Memory B cell (primary cell): ENCODE measurements around the gene LEAP2.

ENCODE experiments used
- ATAC-seq: fragments of 150-1000 bp; cut with Tn5 transposase; 2 replicates; pipeline ENCODE4 v1.10.0; 2021; ENCODE audit warnings: low read depth, mild to moderate bottlenecking, moderate library complexity
- DNase-seq, 2 donors: peaks; one replicate each; pipeline ENCODE4 v3.0.0; 2022; ENCODE audit warnings: low spot score in 2 of 2
- H3K27ac Mint-ChIP-seq: one replicate; pipeline ENCODE4 v1.8.0; 2022; ENCODE audit warnings: mild to moderate bottlenecking, moderate library complexity, mixed read lengths
- H3K27me3 Mint-ChIP-seq: one replicate; pipeline ENCODE4 v1.8.0; 2022; ENCODE audit warnings: mixed read lengths
- H3K36me3 Mint-ChIP-seq: one replicate; pipeline ENCODE4 v1.8.0; 2022; ENCODE audit warnings: mild to moderate bottlenecking, mixed read lengths
- H3K4me1 Mint-ChIP-seq: one replicate; pipeline ENCODE4 v1.8.0; 2022; ENCODE audit warnings: mixed read lengths
- H3K4me3 Mint-ChIP-seq: one replicate; pipeline ENCODE4 v1.8.0; 2022; ENCODE audit warnings: mild to moderate bottlenecking, moderate library complexity, mixed read lengths
- H3K9me3 Mint-ChIP-seq: one replicate; pipeline ENCODE4 v1.8.0; 2022; ENCODE audit warnings: mixed read lengths

The LEAP2 gene

DNA sequence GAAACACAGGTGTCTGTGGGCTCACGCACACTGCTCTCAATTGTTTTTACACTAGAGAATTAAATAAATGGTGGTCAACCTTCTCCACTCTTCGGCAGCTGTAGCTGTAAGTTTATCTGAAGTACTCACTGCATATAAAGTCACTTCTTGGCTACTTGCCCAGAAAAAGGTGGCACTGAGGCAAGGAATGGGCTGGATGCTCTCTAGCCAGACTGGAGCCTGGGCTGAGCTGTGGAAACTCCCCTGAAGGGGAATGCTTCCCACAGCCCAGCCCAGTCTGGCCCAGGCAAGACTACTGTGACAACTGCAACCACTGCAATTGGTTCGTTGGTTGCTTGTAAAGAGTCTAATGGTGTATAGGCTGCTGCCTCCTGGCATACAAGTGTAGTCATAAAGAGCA lies 4.5 kb downstream of the LEAP2 start:
- H3K27ac Mint-ChIP-seq, result no peak overlapping the region
- ATAC-seq (no peak), DNase-seq (no peak)
- no peaks in the 10 kb centered on the region for H3K9me3 Mint-ChIP-seq
- H3K27me3 Mint-ChIP-seq, result no peaks in the 10 kb centered on the region
- peaks cover 12% of the 10 kb centered on the region for H3K36me3 Mint-ChIP-seq
- H3K4me3 Mint-ChIP-seq, result no peak overlapping the region
- no peaks in the 10 kb centered on the region for H3K4me1 Mint-ChIP-seq

DNA sequence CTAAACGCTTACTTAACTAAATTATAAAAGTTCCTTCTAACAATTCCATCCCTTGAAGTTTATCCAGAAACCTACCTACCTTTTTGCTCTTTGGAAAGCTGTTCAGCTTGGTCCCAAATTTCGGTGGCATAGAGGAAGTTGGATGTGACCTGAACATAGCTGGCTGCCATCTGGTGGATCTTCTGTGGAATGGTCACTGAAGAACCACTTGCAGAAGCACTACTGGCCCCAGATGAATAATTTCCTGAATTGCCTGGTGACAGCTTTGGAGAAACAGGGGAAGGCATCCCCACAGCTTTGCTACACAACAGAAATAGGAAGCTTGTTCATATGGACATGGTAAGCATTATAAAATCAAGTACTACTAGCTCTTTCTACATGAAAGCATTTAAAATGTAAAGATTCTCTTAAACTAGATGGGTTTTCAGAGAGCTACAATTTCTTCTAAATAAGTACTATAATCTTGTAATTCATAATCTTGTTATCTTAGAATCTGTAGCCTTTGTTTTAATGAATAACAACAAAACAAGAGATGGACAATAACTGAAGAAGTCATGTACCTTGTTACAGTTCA lies 9.9 kb downstream of the LEAP2 start:
- Mint-ChIP-seq H3K4me3 (no peak overlapping the region), H3K27me3 (no peaks in the 10 kb centered on the region), H3K9me3 (no peaks in the 10 kb centered on the region), H3K36me3 (peaks cover 24% of the 10 kb centered on the region), H3K4me1 (peaks cover 10% of the 10 kb centered on the region), H3K27ac (peak overlapping the region; percentile 67)
- DNase-seq, result peak in 1 of 2 donors; percentile 35
- peak; percentile 78 for ATAC-seq

DNA sequence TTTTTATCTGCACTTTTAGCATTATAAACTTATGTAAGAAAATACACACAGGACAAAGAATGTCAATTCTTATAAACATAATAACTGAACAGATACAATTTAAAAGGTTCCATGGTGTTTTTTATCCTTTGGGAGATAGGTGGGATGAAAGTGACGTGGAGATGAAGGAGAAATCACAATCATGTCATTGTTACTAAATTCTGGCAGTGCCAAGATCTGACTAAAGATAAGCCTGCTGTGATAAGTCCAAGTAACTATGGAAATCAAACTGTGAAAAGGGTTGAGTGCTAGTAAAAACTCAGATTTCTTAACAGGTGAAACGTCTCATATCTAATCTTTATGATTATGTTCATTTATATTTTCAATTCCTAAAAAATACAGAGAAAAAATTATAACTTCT lies 11.1 kb downstream of the LEAP2 start:
- Mint-ChIP-seq H3K4me1 (peaks cover 10% of the 10 kb centered on the region), H3K36me3 (peaks cover 23% of the 10 kb centered on the region), H3K27ac (peak overlapping the region; percentile 38), H3K9me3 (no peaks in the 10 kb centered on the region), H3K27me3 (no peaks in the 10 kb centered on the region), H3K4me3 (no peak overlapping the region)
- no peak for ATAC-seq
- no peak for DNase-seq

DNA sequence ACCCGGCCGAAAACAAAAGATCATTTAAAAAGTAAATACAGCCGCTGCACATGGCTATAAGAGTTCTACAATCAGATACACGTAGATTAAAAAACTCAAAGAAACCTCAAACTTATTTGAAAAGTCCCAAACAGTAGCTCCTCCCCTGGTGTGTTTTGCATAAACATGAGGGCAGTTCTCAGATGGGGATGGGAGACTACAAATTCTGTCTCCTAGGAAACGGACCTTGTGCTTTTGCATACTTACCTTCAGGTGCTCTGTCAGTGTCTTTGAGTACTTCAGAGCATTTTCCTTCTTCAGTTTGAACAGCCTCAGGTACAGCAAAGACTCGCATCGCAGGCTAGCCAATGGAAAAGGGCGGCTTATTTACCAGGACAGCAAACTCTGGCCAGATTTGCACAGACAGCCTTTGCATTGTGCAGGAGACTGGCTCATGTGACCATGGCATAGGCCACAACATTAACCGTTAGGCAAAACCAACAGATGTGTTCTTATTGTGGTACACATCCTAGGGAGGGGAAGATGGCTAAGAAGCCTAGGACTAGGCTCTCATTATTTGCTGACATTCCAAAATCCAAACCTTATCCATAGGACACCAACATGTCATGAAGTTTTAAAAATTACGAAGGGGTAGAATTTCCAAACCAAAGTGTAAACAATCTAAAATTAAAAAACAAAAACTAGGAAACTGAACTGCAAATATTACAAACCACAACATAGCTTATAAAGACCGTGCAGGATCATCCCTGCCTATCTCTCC lies 12.8 kb downstream of the LEAP2 start:
- Mint-ChIP-seq H3K4me1 (peaks cover 10% of the 10 kb centered on the region), H3K27ac (peak overlapping the region; percentile 84), H3K27me3 (no peaks in the 10 kb centered on the region), H3K9me3 (no peaks in the 10 kb centered on the region), H3K36me3 (peaks cover 21% of the 10 kb centered on the region), H3K4me3 (no peak overlapping the region)
- no peak for DNase-seq
- peak; percentile 87 for ATAC-seq

DNA sequence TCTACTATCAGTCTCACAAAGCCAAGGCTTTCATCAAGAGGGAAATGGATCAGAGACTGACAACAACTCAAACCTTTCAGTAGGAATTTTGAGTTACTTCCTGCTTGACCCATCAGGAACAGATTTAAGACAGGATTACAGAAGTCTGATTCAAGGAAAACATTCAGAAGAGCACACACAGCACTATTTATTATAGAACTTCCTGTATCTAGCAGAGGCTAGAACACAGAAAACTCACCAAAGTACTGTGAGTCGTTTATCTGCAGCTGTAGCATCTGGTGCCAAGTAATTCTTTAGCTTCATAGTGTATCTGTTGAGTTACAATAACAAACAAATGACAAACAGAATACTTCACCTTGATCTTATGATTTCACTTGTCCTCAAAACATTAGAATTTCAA lies 13.8 kb downstream of the LEAP2 start:
- H3K27me3 Mint-ChIP-seq, result no peaks in the 10 kb centered on the region
- no peak overlapping the region for H3K4me3 Mint-ChIP-seq
- DNase-seq (no peak), ATAC-seq (no peak)
- H3K36me3 Mint-ChIP-seq, result peaks cover 25% of the 10 kb centered on the region
- H3K27ac Mint-ChIP-seq, result peak overlapping the region; percentile 84
- H3K4me1 Mint-ChIP-seq, result peaks cover 10% of the 10 kb centered on the region
- H3K9me3 Mint-ChIP-seq, result no peaks in the 10 kb centered on the region

DNA sequence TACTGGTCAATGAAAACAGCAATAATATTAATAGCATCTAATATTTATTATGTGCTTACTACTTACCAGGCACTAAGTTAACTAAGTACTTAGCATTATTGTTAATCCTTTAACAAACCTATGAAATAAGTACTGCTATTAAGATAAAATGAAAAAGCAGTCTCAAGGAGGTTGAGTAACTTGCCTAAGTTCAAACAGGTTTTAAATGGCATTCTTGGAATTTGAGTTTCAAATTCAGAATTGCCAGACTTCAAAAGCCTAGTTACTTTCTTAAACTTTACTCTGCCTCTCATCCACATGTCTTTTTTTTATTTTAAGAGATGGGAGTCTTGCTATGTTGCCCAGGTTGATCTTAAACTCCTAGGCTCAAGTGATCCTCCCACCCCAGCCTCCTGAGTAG lies 16.0 kb downstream of the LEAP2 start:
- Mint-ChIP-seq H3K9me3 (no peaks in the 10 kb centered on the region), H3K36me3 (peaks cover 26% of the 10 kb centered on the region)
- DNase-seq, result no peak

DNA sequence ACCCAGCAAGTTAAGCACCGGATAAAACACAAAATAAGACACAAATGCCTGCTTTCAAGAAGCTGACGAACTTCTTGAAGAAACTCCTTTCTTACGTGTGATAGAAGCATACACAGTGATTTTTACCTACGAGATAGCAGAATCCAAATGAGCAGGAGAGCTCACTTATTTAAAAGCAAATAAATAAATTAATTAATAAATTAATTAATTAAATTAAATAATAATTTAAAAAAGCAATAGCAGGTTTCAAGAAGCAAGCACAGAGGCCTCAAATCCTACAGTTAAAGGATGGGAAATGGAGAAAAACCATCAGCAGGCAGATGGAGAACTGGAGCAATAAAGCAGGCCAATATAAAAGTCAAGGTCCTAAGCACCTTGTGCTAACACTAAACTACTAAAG lies 17.3 kb downstream of the LEAP2 start:
- no peak overlapping the region for H3K4me3 Mint-ChIP-seq
- H3K27ac Mint-ChIP-seq, result no peak overlapping the region
- H3K9me3 Mint-ChIP-seq, result no peaks in the 10 kb centered on the region
- ATAC-seq (no peak), DNase-seq (no peak)
- no peaks in the 10 kb centered on the region for H3K27me3 Mint-ChIP-seq
- H3K36me3 Mint-ChIP-seq, result peaks cover 27% of the 10 kb centered on the region
- peaks cover 6% of the 10 kb centered on the region for H3K4me1 Mint-ChIP-seq

More for the DNA sequence above, 16.0 kb downstream of the LEAP2 start:
- ATAC-seq, result no peak
- Mint-ChIP-seq H3K27me3 (no peaks in the 10 kb centered on the region), H3K4me1 (peaks cover 7% of the 10 kb centered on the region), H3K27ac (peak overlapping the region; percentile 11), H3K4me3 (no peak overlapping the region)

DNA sequence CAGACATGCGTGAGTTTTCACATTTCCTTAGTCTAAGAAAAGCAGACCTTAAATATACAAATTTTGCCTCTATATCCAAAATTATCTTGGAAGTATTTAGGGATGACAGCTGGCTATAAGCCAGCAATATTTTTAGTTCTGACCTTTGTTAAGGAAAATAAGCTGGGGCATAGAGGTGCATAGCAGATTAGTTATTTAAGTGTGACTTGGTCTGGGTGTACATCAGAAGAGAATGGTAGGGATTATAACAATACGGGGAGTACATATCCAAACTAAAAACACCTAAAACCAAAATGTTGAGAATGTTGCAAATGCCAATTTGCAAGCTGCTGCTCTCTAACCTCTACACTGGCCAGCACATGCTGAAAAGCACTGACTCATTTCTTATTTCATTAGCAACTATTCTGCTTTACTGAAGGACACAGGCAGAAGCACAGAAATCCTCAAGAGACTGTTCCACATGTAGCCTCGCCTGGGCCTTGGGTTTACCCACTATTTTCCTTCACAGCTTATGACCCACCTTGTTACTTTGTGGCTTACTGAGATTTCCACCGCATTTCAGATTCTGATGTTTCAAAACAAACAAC lies 22.3 kb downstream of the LEAP2 start:
- DNase-seq (no peak), ATAC-seq (no peak)
- Mint-ChIP-seq H3K4me3 (no peak overlapping the region), H3K9me3 (no peaks in the 10 kb centered on the region), H3K36me3 (peaks cover 29% of the 10 kb centered on the region), H3K27me3 (no peaks in the 10 kb centered on the region), H3K27ac (peak overlapping the region; percentile 39), H3K4me1 (no peaks in the 10 kb centered on the region)

DNA sequence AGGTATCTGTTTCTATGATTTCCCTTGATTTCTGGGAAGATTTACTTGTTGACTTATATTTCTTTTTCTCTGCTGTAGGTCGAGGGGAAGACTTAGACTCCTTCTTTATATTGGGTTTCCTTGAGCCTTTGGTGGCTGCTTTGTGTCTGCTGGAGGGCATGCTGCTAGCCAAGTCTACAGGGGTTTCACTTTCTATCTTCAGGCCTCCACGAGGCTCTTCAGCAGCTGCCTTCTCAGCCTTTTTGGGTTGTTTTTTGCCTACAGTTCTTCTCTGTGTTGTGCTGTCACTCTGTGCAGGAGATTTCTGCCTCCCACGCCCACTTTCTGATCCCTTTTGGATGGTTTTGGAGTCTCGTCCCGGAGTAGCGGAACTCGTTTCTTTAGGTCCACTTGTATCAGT lies 23.2 kb downstream of the LEAP2 start:
- H3K27ac Mint-ChIP-seq, result peak overlapping the region; percentile 39

DNA sequence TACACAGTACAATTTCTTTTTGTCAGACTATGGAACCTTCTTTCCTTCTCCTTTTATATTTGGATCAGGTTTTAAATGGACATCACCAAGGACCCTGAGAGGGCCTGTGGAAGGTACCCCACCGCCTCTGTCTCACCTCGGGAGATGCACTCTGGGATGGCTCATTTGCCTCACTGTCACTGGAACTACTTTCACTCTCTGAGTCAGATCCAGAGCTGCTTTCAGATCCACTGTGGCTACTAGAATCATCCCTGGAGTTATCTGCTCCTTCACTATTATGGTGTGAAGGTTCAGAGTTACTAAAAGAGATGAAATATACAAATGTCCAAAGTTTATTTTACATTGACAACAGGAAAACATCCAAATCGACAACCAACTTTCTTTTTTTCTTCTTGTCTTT lies 24.6 kb downstream of the LEAP2 start:
- Mint-ChIP-seq H3K27me3 (no peaks in the 10 kb centered on the region), H3K9me3 (no peaks in the 10 kb centered on the region), H3K4me1 (no peaks in the 10 kb centered on the region), H3K27ac (no peak overlapping the region), H3K36me3 (peaks cover 21% of the 10 kb centered on the region), H3K4me3 (no peak overlapping the region)
- DNase-seq (no peak), ATAC-seq (no peak)

More for the DNA sequence above, 23.2 kb downstream of the LEAP2 start:
- Mint-ChIP-seq H3K27me3 (no peaks in the 10 kb centered on the region), H3K36me3 (peaks cover 28% of the 10 kb centered on the region), H3K4me1 (no peaks in the 10 kb centered on the region), H3K4me3 (no peak overlapping the region), H3K9me3 (no peaks in the 10 kb centered on the region)
- ATAC-seq (no peak), DNase-seq (no peak)

DNA sequence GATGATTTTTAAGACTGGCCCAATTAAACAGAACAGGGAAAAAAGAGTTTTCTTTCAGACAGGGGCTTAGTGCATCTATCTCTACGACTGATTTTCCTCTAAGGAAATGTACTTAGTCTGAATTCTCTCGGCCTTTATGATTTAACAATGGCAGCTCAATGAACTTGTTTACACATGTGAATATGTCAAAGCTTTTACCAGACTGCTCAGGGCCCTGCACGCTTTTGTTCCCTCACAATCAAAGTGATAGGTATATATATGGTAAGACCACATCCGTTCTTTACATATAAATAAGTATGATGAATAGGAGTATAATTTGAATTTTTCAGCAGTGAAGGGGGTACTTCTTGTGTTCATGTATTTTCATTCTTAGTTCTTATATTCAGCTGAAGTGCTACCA lies 27.6 kb downstream of the LEAP2 start:
- DNase-seq (no peak), ATAC-seq (no peak)
- no peaks in the 10 kb centered on the region for H3K9me3 Mint-ChIP-seq
- peaks cover 2% of the 10 kb centered on the region for H3K4me1 Mint-ChIP-seq
- H3K4me3 Mint-ChIP-seq, result no peak overlapping the region
- no peaks in the 10 kb centered on the region for H3K27me3 Mint-ChIP-seq
- H3K36me3 Mint-ChIP-seq, result peaks cover 23% of the 10 kb centered on the region
- H3K27ac Mint-ChIP-seq, result peak overlapping the region; percentile 70

DNA sequence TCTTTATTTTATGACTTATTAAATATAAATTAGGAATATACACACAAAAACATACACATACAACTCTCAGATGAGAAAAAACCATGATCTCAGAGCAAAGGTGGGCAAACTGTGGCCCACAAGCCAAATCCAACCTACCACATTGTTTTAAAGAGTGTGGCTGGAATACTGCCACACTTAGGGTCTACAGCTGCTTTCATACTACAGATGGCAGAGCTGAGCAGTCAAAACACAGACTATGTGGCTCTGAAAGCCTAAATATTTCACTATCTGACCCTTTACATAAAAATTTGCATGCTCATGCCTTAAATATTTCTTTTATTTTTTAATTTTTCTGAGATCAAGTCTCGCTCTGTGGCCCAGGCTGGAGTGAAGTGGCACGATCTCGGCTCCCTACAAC lies 28.3 kb downstream of the LEAP2 start:
- Mint-ChIP-seq H3K27ac (no peak overlapping the region), H3K27me3 (no peaks in the 10 kb centered on the region), H3K4me1 (peaks cover 4% of the 10 kb centered on the region), H3K9me3 (no peaks in the 10 kb centered on the region), H3K36me3 (peaks cover 16% of the 10 kb centered on the region), H3K4me3 (no peak overlapping the region)
- DNase-seq, result no peak
- no peak for ATAC-seq

DNA sequence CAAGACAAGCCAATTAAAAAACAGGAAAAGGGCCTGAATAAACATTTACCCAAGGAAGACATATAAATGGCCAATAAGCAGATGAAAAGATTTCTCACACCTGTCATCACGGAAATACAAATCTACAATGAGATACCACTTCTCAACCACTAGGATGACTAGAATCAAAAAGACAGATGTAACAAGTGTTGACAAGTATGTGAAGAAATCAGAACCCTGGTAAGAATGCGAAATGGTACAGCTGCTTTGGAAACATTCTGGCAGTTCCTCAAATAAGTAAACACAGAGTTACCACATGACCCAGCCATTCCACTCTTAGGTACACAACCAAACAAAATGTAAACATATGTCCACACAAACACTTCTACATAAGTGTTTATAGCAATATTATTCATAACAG lies 32.5 kb downstream of the LEAP2 start:
- no peaks in the 10 kb centered on the region for H3K9me3 Mint-ChIP-seq
- H3K4me1 Mint-ChIP-seq, result peaks cover 13% of the 10 kb centered on the region
- no peaks in the 10 kb centered on the region for H3K27me3 Mint-ChIP-seq
- DNase-seq, result no peak
- peaks cover 23% of the 10 kb centered on the region for H3K36me3 Mint-ChIP-seq
- ATAC-seq, result no peak
- peak overlapping the region; percentile 31 for H3K27ac Mint-ChIP-seq
- H3K4me3 Mint-ChIP-seq, result no peak overlapping the region

DNA sequence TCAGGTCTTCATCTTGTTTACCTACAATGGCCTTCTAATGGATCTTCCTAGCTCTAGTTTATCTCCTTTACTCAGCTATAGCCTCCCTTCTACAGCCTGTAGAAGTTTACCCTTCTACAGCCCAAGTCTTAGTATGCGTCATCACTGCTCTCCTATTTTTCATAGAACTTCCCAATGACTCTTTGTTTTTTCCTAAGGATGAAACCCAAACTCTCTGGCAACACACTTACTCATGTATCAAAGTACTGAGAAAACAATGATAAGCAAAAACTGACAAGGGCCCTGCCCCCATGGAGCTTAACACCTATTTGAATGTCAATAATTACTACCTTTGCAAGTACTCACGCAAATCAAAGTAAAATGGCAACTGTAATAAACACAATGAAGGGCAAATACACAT lies 33.7 kb downstream of the LEAP2 start:
- no peaks in the 10 kb centered on the region for H3K27me3 Mint-ChIP-seq
- no peak overlapping the region for H3K27ac Mint-ChIP-seq
- H3K36me3 Mint-ChIP-seq, result peaks cover 28% of the 10 kb centered on the region
- no peaks in the 10 kb centered on the region for H3K9me3 Mint-ChIP-seq
- no peak for ATAC-seq
- H3K4me3 Mint-ChIP-seq, result no peak overlapping the region
- H3K4me1 Mint-ChIP-seq, result peaks cover 13% of the 10 kb centered on the region
- DNase-seq, result no peak
